Measurements from ENCODE around the gene ZNF839. TPM values are rescaled to one million over a fixed set of nuclear protein-coding genes. Genes with fewer than 3 reads are reported as not detected.
"Not testable (repeated sequence)": the region's sequence is repeated elsewhere in the genome, so short reads cannot be mapped to it uniquely, and the experiment has no call there.

ZNF839 gene
- polyA plus RNA-seq, 1 donor, result 21.3 TPM

GRCh38 chr14:102335163-102335562 lies 15.6 kb downstream of the ZNF839 start:
- DNase-seq, result no peak

- no peak for DNase-seq
Measured at GRCh38 chr14:102338724-102339123, 19.2 kb downstream of the ZNF839 start.

DNA sequence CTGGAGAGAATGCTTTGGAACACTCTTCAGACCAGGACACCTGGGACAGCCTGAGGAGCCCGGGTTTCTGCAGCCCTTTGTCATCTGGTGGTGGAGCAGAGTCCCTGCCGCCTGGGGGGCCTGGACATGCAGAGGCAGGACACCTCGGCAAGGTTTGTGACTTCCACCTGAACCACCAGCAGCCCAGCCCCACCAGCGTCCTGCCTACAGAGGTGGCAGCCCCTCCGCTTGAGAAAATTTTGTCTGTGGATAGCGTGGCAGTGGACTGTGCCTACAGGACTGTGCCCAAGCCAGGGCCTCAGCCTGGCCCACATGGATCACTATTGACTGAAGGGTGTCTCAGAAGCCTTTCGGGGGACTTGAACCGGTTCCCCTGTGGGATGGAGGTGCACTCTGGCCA lies 22.0 kb downstream of the ZNF839 start:
- no peak for DNase-seq

DNA sequence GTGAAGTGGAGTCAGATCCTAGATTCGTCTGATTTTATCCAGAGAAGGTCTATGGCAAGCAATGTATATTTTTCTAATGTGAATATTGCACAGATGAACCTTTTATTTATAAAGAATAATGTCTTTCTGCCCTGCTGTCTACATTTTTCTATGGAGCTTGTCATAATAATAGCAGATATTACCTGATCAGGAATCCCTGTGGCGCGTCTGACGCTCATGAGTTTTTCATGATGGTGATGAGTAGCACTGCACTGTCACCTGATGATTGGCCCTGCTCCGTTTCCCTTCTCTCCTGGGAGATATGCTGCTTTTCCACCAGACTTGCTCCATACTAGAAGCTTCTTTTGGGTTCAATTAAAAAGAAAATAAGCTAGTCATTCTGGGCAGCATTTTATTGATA lies 22.7 kb downstream of the ZNF839 start:
- no peak for DNase-seq

DNA sequence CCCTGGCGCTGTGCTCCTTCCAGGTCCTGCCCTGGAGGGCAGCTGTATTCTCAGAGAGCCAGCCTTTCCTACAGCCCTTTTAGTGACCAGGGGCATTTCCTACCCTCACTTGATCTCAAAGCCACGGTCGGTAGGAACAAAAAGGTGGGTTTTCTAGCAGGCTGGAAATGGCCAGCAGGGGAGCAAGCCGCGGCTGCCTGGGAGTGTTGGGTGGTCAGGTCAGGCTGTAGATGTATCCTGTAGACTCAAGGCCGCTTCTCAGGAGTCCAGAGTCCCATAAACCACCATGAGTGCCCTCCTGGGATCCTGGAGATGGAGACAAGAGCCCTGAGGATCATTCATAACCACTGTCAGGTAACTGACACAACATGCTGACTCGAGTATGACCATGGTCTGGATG lies 24.5 kb downstream of the ZNF839 start:
- DNase-seq, result no peak

DNA sequence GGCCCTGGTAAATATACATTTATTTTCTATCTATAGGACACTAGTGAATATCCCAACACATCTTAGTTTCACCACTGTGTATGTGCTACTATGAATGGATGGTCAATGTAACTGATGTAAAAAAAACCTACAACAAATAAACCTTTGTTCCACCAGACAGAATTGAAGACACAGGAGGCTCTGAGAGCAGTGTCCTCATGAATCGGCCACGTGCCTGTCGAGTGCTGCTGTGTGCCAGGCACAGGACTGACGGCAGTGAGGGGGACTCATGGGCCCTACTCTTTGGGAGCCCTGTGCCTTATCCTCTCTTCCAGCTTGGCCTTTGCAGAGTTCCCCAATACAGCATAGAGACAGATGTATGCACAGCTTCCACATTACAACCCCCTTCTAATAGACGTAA lies 24.9 kb downstream of the ZNF839 start:
- DNase-seq, result no peak

GRCh38 chr14:102345232-102345631 lies 25.7 kb downstream of the ZNF839 start:
- no peak for DNase-seq

DNA sequence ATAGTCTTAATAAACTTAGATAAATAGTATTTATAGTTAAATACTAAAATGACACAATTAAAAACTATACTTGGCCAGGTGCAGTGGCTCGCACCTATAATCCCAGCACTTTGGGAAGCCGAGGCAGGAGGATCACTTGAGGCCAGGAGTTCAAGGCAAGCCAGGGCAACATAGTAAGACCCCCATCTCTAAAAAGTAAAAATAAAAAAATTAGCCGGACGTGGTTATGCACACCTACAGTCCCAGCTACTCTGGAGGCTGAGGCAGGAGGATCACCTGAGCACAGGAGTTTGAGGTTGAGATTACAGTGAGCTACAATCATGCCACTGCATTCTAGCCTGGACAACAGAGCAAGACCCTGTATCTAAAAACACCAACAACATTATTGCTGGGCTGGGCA lies 27.1 kb downstream of the ZNF839 start:
- no peak for DNase-seq

- DNase-seq, result no peak
Measured at GRCh38 chr14:102348376-102348775, 28.8 kb downstream of the ZNF839 start.

- DNase-seq, result no peak
Measured at GRCh38 chr14:102351023-102351422, 31.5 kb downstream of the ZNF839 start.

GRCh38 chr14:102351593-102351992 lies 32.0 kb downstream of the ZNF839 start:
- not testable (repeated sequence) for DNase-seq

DNA sequence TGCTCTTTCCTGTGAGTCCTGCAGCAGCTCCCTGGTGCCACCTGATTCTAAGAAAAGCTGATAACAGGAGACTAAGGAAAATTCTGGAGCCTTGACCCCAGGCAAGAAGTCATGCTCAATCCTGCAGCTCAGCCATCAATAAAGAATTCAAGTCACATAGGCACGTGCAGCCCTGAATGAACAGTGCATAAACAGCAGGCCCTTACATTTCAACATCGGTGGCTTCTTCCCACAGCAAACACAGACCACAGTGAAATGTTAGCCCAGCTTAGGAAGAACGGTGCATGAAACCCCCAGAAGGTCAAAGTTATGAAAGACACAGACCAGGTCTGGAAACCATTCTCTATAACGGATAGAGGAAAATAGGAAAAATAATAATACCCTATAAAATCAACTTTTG lies 32.7 kb downstream of the ZNF839 start:
- no peak for DNase-seq

- DNase-seq, result no peak
Measured at GRCh38 chr14:102353126-102353619, 33.6 kb downstream of the ZNF839 start.

DNA sequence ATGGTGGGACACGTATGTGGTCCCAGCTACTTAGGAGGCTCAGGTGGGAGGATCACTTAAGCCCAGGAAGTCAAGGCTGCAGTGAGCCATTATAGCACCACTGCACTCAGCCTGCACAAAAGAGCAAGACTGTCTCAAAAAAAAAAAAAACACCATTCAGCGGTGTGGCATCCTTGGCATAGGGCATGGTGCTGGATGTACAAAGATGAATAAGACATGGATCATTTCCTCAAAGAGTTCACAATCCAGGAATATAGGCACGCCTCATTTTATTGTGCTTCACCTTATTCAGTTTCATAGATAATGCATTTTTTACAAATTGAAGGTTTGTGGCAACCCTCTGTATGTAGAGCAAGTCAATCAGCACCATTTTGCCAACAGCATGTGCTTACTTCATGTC lies 36.7 kb downstream of the ZNF839 start:
- no peak for DNase-seq

GRCh38 chr14:102359341-102359740 lies 39.8 kb downstream of the ZNF839 start:
- no peak for DNase-seq

DNA sequence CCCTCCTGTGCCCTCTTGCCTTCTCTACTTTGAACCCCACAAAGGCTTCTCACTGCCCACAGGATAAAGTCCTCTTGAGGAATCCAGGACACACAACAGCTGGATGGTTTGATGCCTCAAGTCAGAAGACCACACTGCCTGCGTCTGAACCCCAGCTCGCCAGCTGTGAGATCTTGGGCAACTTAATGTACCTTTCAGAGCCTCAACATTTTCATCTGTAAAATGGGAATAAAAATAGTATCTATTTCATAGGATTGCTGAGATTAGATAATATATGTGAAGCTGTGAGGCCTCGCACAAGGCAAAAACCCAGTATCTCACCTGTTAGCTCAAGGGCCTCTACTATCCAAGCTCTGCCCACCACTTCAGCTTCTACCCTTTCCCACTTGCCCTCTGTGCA lies 40.8 kb downstream of the ZNF839 start:
- no peak for DNase-seq

GRCh38 chr14:102362084-102362483 lies 42.5 kb downstream of the ZNF839 start:
- no peak for DNase-seq

DNA sequence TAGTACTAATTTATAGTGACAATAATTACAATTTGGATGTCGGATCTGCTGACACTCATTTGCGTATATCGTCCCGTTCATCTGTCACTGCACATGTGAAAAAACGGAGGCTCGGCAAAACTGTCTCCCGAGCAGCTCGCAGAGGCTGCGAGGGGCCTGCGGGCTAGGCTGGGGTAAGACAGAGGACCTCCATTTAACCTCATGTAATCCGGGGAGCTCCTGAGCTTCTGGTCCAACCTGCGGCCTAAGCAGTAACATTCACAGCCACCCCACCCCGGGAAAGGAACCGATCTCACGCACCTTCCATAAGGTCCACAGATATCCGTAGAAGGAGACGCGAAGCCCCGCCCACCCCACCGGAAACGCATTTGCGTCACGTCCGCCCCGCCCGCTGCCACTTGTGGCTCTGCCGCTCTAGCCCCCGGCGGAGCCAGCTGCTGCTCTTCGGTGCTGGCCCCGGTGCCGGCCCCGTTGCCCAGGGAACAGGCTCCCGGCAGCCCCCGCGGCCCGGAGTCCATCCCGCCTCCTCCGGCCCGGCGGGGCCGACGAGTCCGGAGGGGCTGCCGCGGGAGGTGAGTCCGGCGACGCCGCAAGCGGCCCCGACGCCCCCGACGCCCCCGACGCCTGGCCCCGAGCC lies 43.1 kb downstream of the ZNF839 start, which contains the start of the genes CINP and TECPR2:
CINP (minus strand) TSS at position 346 of the 637 bp plus-strand sequence; CDS start at position 307, 39 bp downstream.
TECPR2 (plus strand) TSS at position 397 of the 637 bp plus-strand sequence. CDS start 13,781 bp downstream, outside the sequence.
- DNase-seq, result peak; percentile 95

- no peak for DNase-seq
Measured at GRCh38 chr14:102363182-102363943, 43.8 kb downstream of the ZNF839 start.

- no peak for DNase-seq
Measured at GRCh38 chr14:102370305-102370809, 50.8 kb downstream of the ZNF839 start.

DNA sequence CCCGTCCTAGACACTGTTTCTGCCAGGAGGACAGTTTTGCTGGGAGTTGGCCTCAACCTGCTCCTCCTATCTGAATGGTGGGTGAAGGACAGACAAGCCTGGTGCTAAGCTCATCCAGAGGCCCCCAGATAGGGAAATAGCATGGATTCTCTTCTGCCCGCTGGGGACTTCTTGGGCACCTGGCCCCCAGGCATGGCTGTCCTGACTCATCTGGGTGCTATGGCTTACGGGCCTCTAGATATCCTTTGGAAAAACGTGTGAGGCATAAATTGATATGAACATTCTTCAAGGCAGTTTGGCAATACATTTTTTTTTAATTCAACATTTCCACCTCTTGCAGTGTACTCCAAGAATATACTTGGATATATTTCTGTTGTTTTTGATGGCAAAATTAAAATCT lies 51.8 kb downstream of the ZNF839 start:
- DNase-seq, result no peak

GRCh38 chr14:102373110-102373509 lies 53.6 kb downstream of the ZNF839 start:
- DNase-seq, result no peak

GRCh38 chr14:102374264-102374663 lies 54.7 kb downstream of the ZNF839 start:
- no peak for DNase-seq
